Dermis blood vessel endothelial cell (primary cell): ENCODE results near the gene ZFP36L1. TPM values are rescaled to one million over a fixed set of nuclear protein-coding genes. Genes with fewer than 3 reads are reported as not detected.

Experiments
- DNase-seq: peaks from one replicate; pipeline ENCODE4 v3.0.0; 2010
- total RNA-seq: library from RNA; depleted of rRNA; stranded (reverse); fragments of >200 nt; gene quantifications from 2 replicates; pipeline ENCODE4 v1.2.3, GENCODE V29; 2014

ZFP36L1 gene
- total RNA-seq, 1 donor from 2014 or later: 72.2 TPM

DNA sequence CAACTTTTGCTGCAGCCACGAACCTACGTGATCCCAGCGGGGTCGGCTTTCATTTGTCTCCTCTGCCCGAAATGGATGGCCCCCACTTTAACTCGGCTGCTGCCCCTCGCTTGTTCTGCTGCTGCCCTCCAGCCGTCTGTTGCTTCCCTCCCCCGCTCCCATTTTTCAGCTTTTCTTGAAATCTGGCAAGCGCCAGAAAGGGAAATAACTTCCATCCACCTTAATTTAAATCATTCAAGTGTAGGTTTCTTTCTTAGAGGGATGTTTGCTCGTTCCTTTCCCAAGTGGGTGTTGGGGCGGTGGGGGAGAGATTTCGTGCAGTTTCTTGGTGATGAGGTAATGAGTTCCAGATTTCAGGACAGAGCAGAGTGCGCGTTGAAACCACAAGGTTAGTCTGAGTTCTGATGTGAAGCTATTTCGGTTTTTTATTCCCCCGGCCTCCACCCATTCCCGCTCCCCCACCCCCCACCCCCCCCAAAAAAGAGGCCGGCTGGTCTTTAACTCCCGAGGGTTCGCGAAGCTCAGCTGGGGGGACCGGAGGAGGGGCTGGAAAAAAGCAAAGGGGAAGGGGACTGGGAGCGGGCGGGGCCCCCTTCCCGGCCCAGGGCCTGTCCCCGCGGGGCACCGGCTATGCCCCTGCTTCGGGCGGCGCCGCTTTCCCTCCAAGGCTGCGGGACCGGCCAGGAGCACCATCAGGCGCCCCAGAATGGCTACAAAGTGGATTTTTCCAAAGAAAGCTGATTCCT lies 2.2 kb upstream of the ZFP36L1 start:
- DNase-seq: peak; percentile 72

DNA sequence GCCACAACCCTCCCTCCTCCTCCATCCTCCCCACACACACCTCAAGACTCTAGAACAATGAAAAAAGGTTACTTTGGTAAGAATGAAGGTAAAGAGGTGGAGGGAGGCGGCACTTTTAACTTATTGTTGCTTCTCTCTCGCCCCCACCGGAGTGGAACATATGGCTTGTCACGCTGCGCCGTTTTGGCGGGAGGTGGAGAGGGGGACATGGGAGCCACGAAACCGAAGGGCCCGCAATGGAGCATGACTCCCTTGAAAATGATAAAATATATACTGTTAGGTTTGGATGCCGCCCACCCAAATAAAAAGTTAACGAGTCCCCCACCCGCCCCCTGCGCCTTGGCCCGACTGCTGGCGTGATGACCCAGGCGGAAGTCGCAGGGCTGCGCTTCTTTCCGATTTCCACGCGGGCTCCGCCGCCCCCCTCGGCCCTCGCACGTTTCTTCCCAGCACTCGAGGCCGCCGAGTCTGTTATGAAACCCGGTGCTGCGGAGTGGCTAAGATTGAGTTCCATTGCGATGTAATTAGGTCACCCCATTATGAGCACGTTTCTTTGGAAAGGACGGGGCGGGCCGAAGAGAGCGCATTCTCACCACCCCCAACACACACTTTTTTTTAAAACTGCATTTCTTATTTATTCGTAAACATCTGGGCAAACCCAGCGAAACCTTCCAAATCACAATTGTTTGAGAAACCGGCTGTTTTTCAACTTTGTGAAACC lies 1.4 kb upstream of the ZFP36L1 start:
- DNase-seq: peak; percentile 91

DNA sequence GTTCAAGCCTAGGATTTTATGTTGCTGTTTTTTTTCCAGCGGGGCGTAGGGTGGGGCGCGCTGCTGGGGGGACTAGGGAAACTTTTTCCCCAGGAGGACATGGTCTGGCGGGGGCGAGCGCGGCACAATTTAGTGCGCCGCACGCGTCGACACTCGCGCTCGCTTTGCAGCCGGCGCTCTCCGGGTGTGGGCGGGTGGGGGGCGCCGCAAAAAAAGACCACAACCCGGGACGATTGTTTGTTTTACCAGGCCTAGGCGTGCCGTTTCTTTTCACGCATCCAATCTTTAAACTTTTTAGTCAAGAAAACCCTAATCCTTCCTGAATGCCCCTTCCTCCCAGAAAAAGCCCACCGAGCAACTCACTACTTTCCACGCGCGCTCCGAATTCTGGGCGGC lies 865 bp upstream of the ZFP36L1 start:
- no peak for DNase-seq

DNA sequence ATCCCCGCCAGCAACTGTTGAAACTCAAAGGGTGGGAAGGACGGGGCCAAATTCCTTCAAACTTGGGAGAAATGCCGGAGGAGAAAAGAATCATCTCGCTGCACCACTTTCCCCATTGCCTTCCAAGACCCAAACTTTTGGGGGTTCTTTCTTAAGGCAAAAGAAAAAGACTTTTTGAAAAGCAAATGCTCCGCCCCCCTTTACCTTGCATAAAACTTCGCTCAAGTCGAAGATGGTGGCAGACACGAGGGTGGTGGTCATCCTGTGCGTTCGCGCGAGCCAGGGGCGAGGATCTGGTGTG lies 239 bp downstream of the ZFP36L1 start:
- DNase-seq: no peak

DNA sequence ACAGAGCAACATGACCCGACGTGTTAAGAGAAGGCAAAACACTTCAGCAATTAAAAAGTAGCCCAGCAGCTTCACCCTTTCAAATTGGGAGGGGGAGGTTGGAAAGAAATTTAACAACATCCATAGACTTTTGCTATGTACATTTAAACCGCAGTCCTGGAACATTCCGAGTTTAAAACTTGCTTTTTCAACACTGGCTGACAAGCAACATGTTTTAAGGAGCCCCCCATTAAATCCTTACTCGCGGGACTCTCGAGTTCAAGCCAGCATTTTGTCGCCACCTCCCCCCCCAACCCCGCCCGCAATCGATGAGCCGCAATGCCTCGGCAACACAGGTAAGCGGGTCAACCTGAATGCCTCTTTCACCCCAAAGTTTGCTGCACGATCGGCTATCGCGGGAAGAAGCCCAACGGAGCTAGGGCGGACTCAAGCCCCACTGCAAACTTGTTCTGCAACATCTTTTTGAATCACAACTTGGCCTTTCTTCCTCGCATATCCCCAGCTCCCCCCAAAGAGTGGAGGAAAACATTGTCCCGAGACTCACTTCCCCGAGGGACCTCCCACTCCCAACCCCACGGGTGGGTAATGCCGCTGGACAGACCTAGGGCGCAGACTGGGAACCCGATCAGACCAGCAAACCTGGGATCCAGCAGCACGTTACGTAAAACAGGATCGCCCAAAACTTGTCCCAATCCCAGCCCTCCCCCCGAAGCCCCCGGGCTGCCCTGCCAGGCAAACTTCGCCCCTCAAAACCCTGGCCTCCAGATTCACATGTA lies 777 bp downstream of the ZFP36L1 start:
- DNase-seq: peak; percentile 26

DNA sequence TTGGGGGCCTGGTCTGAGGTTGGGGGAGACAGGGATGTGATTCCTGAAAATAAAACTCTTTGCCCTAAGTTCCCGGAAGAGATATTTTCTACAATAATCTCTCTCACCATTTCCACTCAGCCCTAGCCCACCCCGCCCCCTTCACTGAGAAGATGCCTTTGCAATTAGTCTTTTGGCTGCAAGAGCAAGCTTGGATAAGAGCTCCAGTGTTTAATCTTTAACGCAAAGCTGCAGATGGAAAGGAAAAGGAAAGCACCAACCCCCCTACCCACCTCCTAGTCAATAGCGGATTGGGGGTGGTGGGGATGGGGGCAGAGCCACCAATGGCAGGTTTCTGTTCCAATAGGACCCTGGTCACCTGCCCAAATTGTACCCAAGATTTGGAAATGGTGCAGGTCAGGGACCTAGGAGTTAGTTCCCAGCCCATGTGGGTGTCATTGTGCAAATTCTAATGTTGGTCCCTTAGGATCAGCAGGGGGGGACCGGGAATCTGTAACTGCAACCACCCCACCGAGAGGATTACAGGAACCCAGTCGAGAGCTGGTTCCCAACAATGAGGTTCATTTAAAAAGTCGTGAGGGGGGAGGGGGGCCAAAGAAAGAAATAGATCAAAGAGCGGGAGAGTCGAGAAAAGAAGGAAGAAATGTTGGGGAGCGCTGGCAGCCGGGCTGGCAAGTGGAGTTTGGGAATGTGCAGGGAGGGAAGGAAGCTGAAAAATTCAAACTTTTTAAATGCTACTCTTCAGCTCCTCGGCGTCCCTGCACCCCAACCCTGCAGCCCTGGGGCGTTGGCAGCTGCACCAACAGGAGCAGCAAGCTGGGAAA lies 1.6 kb downstream of the ZFP36L1 start:
- peak; percentile 30 for DNase-seq

DNA sequence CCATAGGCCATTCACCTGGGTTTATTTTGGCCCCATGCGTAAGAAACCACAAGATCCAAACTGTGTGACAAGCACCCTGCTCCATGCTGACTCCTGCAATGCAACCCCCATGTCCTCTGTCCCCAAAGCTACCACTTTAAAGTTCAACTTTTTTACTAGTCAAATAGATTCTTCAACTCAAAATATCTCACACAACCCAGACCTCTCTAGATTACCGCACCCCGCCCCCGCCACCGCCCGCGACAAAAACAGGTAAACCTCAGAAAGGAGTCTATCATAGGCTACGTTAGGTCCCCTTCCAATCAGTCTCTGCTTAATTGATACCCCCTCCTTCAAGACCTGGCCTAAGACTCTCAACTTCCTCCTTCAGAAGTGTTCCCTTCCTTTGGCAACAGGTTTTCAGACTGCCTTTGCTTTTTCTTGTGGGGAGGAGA lies 2.2 kb downstream of the ZFP36L1 start:
- peak; percentile 21 for DNase-seq

DNA sequence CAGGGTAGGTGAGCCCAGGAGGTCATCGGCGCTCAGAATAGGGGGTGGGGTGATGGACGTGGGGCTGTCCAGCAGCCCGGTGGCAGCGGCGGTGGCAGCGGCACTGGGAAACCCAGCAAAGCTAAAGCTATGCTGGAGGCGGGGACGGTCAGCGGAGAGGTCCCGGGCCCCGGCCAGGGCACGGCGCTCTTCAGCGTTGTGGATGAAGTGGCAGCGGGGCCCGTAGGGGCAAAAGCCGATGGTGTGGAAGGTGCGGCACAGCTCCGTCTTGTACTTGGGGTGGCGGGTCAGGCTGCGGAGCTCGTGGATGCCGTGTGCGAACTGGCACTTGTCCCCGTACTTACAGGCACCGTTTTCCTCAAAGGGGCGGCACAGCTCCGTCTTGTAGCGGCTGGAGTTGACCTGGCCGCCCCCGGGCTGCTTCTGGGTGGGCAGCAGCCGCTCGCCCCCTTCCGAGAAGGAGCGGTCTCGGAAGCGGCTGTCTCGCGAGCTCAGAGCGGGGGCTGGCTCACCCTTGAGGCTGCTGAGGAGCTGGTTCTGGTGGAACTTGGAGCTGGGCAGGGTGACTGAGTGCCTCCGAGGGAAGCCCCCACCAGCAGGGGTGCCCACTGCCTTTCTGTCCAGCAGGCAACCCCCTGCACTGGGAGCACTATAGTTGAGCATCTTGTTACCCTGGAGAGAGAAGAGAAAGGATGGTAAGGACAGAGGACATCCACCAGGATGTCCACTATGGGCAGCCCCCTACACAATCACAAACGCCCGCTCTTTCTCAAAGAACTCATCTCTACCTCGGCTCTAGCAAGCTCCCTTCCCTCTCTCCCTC lies 2.8 kb downstream of the ZFP36L1 start:
- DNase-seq: peak; percentile 42

DNA sequence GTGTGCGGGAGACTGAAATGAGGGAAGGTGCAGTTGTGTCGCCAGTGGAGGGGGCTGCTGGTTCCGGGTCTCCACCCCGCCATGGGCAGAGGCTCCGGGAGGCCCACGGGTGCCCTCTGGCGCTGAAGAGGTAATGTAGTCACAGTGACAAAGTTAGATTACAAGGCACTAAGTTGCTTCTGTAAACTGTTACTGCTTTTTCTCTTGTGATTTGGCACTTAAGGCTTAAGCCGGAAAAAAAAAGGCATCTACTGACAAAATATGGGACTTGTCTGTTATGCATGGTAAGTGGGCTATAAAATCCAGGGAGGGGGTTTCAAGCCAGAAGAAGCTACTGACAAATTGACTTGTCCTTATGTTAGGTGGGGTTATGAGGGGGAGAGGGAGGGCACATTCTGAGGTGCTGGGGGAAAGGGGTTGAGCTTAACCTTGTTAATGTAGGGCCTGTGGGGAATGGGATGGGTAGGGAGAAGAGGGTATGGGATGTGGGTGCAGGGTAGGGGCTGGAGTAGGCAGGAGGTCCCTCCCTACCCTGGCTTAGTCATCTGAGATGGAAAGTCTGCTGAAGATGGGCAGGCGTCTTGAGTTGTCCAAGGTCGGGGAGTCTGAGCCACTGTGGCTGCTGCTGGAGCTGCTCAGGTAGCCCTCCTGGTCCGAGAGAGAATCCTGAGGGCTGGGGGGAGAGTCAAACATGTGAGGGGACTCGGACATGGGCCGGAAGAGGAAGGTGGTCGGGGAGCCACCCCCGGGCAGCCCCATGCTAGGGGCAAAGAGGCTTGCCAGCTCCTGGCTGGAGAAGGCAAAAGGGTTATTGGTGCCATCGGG lies 3.7 kb downstream of the ZFP36L1 start:
- DNase-seq: peak; percentile 86

DNA sequence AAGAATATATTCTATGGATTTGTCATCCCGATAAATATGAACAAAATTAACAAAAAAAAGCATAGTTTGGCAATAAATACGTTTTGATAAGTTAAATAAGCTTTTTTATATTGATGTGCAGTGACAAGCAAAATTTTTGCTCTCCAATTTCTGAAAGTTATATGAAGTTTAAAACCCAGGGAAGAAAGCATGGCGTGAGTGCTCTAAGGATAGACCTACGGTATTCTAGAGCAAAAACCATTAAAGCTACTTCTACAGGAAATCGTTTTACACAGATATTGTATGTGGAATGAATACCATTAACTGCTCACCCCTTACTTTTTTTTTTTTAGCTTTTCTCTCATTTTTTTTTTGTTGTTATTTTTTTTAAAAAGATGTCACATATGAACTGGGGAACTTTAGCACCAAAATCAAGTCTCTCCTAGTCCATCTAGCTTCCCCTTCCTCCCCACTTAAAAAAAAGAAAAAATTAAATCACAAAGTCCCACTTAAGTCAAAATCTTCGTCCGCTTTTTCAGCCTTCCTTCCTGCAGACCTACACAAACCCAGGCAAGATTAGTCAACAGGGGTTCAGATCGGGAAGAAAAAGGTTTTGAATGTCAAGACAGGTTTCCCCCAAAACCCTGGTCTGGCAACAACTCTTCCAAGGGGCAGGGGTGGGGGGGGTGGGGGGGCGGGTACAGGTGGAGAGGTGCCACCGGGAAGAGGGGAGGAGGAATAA lies 4.4 kb downstream of the ZFP36L1 start:
- no peak for DNase-seq

DNA sequence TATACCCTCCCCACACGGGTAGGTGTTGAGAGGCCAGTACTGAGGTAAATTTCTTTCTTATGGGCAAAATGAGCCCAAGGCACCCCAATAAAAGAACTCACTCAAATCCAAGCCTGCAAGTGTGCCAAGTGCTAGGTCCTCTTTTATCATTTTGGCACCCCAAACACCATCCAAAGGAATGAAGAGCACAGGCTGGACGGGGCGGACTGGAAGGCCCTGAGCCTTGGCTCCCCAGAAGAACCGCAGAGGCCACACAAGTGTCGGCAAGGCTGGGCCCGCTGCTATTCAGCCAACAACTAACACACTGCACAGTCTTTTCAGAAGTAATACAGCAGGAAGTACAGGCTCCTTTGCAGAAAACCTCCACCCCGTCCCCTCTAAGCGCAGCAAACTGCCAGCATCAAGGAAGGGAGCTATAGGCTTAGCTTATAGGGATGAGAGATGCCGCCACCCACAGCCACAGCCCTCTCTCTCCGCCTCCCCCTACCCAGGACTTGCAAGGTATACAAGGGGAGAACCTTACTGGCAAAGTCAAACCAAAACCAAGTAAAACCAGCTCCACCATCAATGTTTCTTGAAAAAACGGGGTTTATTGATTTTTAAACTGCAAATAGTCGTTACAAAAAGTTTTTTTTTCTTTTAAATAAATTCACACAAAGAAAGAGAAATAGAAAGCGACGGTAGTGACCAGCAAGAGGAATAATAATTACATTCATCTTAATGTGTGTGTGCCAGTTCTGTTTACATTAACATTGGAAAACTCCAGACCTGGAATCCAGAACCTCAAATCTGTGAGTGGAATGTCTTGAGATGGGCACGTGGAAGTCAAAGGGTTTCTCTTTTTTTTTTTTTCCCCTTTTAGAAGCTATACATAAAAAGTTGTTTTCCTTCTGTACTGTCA lies 5.5 kb downstream of the ZFP36L1 start:
- DNase-seq: peak; percentile 39

DNA sequence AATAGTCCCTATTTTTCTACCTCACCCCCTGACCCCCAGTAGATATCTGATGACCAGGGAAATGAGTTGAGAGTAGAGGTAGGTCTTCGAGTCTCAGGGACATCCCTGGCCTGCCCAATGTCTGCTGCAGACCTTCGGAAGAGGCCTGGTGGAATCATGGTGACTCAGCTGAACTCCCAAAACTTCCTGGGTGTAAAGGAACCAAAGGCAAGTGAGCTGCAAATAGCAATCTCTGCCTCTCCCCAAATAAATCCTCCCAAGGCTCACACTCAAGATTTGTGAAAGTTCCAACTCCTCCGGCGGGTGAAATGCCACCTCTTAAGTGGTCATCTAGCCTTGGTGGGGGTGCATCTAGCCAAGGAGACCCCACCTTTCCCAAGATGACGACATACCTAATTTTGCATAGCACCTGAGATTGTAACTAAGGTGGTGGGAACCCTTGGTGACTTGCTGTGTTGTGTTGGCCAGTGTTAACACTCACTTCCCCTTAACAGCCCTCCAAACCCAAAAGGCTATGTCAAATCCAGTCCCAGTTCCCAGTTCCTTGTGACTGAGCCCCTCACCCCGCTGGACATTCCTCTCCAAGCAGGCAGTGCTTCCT lies 6.3 kb downstream of the ZFP36L1 start:
- peak; percentile 22 for DNase-seq

DNA sequence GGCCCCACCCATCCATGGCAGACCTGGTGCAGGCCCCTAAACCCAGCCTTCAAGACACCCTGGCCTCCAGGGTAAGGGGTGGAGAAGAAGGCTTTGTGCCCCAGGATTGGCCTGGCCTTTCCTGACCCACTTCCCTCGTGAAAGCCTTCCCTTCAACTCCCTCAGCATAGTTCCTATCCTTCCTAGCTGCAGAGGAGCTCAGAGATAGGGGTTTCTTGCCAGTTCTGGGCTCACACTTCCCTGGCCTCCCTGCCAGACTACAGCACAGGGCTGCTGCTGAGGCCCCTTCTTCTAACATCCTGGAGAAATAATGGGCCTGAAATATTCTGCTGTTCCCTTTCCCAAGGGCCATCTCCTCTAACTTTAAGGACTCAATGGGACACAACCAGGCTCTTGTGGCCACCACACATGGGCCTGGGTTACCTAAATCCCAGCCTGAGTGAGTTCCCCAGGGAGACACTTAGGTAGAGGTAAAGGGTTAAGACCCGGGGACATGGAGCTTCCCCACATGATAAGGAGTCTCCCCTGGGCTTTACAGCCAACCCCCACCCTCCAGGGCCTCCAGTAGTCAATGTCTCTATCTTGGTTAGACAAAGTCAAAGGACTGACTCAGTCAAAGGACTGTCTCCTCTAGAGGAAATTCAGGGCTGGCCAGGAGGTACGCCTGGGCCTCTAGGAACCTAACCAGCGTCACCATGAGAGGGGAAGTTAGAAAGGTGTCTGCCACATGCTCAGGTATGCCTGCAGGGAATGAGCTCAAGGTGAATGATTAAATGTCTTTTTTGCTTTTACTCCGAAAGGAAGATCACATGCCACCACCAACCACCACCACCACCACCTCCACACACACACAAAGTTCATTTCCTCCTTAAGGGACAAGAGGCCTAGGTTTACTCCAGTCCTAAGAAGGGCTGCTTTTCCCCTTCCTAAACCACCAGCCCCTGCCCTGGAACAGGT lies 7.1 kb downstream of the ZFP36L1 start:
- DNase-seq: peak; percentile 30

DNA sequence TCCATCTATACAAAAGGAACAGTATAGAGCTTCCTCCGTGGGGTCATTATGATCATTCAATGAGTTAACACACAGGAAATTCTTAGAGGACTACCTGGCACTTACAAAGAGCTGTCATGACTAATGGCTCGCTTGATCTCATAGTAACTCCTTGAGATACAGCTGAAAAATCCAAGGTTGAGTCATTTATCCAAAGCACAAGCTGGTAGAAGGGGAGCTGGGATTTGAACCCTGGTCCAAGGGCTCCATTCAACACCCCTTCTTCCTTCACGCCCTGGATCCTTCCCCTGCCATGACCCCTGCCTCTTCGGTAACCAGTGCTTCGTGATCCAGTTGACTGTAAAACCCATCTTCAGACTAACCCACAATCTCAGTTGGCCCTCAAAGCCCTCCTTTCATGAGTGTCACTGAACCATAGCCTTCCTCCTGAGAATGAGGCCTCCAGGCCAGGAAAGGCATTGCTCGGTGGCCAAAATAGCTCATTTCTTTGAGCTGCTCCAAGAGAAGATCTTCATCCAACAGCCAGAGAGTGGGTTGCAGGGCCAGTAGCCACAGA lies 7.8 kb downstream of the ZFP36L1 start:
- DNase-seq: peak; percentile 69

DNA sequence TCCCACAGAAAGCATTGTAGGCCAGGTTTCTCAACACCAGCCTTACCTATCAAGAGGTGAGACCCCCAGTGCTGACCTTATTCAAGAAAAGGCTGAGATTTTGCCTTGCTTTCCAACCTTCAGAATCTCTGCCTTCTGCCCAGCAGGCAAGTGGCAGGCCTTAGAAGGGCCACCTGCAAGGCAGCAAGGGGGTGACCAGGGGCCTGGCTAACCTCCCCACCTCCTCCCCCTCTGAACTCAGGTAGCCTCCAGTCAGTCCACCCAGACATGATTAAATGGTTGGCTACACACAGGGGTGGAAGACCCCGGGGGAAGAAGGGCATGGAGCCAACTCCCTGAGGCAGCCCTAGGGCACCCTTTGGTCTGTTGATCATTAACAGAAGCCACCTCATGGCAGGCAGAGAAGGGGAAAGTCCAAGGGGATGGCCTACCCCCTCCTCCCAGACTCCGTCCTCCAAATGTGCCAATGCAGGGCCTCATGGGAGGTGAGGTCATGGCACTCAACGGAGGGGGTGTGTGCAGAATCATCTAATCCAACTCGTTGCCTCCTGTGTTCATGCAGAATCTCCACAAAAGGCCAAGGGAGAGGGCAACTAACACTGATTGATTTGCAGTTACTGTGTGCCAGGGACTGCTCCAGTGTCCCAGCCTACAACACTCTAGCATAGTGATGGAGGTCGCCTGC lies 8.5 kb downstream of the ZFP36L1 start:
- peak; percentile 50 for DNase-seq
